Common myeloid progenitor, CD34-positive (primary cell): ENCODE results near the gene P2RX1.
A peak's percentile ranks its signal among the peaks of the same experiment; 100 is the strongest.

ENCODE experiments used
- CTCF ChIA-PET: fragments of 350-600 bp; sonication (Branson Sonifier 250); formaldehyde crosslinking; loops from one replicate; lab custom pipeline; 2021; ENCODE audit warnings: antibody characterized with exemption; lab: Charles Lee
- POLR2A ChIA-PET: fragments of 350-600 bp; sonication (Branson Sonifier 250); formaldehyde crosslinking; loops from one replicate; lab custom pipeline; 2021; ENCODE audit warnings: antibody characterized with exemption; lab: Charles Lee
- DNase-seq, 3 donors: peaks; one replicate each; pipeline versions ENCODE4 v3.0.0 to v3.0.0-alpha.2; 2013
- H3K27ac ChIP-seq, 2 experiments: 1 replicate in 1 of 2; 2 replicates in 1 of 2; pipeline ENCODE4 v1.7.0; 2013; ENCODE audit warnings: inconsistent platforms in 2 of 2, low read length in 2 of 2, mild to moderate bottlenecking in 2 of 2, low read depth in 1 of 2, moderate library complexity in 1 of 2; ENCODE audit not compliant: severe bottlenecking in 2 of 2, insufficient read depth in 1 of 2, poor library complexity in 1 of 2
- H3K27me3 ChIP-seq, 5 experiments: replicated peaks in 2 of 5; 1 replicate in 3 of 5; 2 replicates in 2 of 5; pipeline versions ENCODE4 v1.6.1 to v1.7.0; 2013; ENCODE audit warnings: low read length in 4 of 5, mild to moderate bottlenecking in 2 of 5, moderate library complexity in 2 of 5, inconsistent platforms in 1 of 5; ENCODE audit not compliant: insufficient read depth in 5 of 5, control insufficient read depth in 4 of 5
- H3K36me3 ChIP-seq, 4 experiments: 1 replicate in 2 of 4; 2 replicates in 2 of 4; pipeline versions ENCODE4 v1.6.1 to v1.7.0; 2013; ENCODE audit warnings: low read length in 3 of 4, control low read depth in 1 of 4, mild to moderate bottlenecking in 1 of 4; ENCODE audit not compliant: control insufficient read depth in 4 of 4, insufficient read depth in 4 of 4
- H3K4me1 ChIP-seq, 4 experiments: 1 replicate in 3 of 4; 2 replicates in 1 of 4; pipeline versions ENCODE4 v1.6.1 to v1.7.1; 2013; ENCODE audit warnings: low read length in 3 of 4, mild to moderate bottlenecking in 3 of 4, control low read depth in 1 of 4, inconsistent platforms in 1 of 4, moderate library complexity in 1 of 4; ENCODE audit not compliant: control insufficient read depth in 4 of 4, insufficient read depth in 4 of 4; ENCODE audit errors: control extremely low read depth in 1 of 4
- H3K4me3 ChIP-seq, 7 experiments: 1 replicate in 4 of 7; 2 replicates in 3 of 7; pipeline versions ENCODE4 v1.5.1 to v1.7.0; 2013; ENCODE audit warnings: mild to moderate bottlenecking in 7 of 7, low read length in 6 of 7, moderate library complexity in 6 of 7, inconsistent platforms in 2 of 7, low read depth in 2 of 7, control low read depth in 1 of 7; ENCODE audit not compliant: insufficient read depth in 4 of 7, control insufficient read depth in 1 of 7; ENCODE audit errors: extremely low read depth in 1 of 7
- H3K9me3 ChIP-seq, 5 experiments: 1 replicate in 4 of 5; 2 replicates in 1 of 5; pipeline versions ENCODE4 v1.6.1 to v1.7.1; 2013; ENCODE audit warnings: low read length in 4 of 5, mild to moderate bottlenecking in 2 of 5, inconsistent platforms in 1 of 5, low read depth in 1 of 5, moderate library complexity in 1 of 5; ENCODE audit not compliant: control insufficient read depth in 4 of 5, insufficient read depth in 2 of 5; ENCODE audit errors: control extremely low read depth in 1 of 5
- WGBS: methylation state at CpG from one replicate; pipeline ENCODE4 v1.1.5; 2013; ENCODE audit not compliant: insufficient coverage; 5-methylcytosine and 5-hydroxymethylcytosine counted together

The P2RX1 gene

DNA sequence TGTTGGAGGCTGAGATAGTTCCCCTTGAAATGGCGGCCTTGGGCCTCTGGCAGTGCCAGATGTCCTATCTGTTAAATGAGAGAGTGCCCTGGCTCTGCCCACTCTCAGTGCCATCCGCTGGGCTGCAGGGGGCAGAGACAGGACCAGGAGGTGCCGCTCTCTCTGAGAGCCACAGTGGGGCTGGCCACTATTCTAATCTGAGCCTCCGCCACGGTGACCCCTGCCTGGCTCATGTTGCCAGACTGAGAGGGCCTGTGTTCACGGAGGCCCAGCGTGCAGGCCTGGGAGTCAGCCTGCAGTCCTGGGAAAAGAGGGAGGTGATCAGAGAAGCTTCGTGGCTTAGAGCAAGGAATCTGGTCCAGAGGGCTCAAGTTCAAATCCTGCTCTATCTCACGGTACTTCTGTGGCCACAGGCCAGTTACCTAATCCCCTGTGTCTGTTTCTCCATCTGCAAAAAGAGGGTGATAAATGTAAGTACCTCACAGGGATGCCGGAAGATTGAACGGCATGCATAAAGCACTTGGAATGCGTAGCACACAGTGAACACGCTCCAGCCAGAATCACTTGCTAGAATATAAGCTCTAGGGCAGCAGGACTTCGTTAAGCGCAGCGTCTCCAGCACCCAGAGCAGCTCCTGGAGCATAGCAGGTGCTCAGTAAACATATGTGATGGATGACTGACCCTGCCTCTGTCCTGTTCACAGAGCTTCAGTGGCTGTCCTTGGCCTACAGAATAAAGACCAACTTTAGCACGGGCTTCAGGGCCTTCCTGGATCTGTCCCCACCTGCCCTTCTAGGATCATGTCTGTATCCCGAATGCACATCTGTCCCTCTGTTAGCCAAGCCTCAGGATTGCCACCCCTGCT, 41.7 kb upstream of the P2RX1 start:
- ChIA-PET CTCF (interaction anchor here (0.8 to 1.4 kb wide), 5 partner anchors 22 to 60 kb away, joined by 3 to 5 read pairs (median 3); no protein-coding TSS in a partner anchor), POLR2A (interaction anchor here (0.7 to 1.7 kb wide), 2 partner anchors 7 to 41 kb away, joined by 4 to 8 read pairs; partner anchors contain the start of gene P2RX1)
- no peaks in the 10 kb centered on the region for H3K9me3 ChIP-seq
- 94% methylated on average over 15 of the region's 18 CpGs for WGBS
- H3K4me3 ChIP-seq, result no peak overlapping the region
- H3K4me1 ChIP-seq, result peaks cover 6 to 61% (median 52%) of the 10 kb centered on the region in 4 experiments
- DNase-seq, result no peak
- no peaks in the 10 kb centered on the region for H3K27me3 ChIP-seq
- peaks cover 6 to 69% (median 25%) of the 10 kb centered on the region in 4 experiments for H3K36me3 ChIP-seq
- no peak overlapping the region for H3K27ac ChIP-seq

DNA sequence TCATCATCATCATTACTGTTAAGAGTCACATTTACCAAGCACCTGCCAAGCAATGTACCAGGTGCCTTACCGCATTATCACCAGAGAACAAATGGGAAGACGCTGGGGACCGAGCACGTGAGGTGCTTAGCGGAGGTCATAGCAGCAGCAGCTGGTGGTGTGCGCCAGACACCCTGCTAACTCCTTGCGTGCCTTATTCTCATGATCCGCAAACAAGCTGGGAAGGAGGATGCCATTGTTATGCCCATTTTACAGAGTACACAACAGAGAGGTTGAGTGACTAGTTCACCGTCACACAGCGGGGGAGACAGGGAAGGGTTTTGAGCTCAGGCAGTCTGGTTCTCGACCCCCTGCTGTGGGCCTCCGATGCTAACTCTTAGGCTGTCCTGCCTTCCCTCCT, 40.7 kb upstream of the P2RX1 start:
- 91% methylated on average over 12 of the region's 12 CpGs for WGBS
- H3K4me1 ChIP-seq, result peaks cover 4 to 51% (median 42%) of the 10 kb centered on the region in 4 experiments
- H3K4me3 ChIP-seq, result no peak overlapping the region
- H3K9me3 ChIP-seq, result no peaks in the 10 kb centered on the region
- H3K27me3 ChIP-seq, result no peaks in the 10 kb centered on the region
- DNase-seq, result no peak
- peaks cover 6 to 75% (median 29%) of the 10 kb centered on the region in 4 experiments for H3K36me3 ChIP-seq
- CTCF ChIA-PET, result interaction anchor here (0.7 to 1.4 kb wide), 3 partner anchors 22 to 49 kb away, joined by 3 to 5 read pairs (median 3); no protein-coding TSS in a partner anchor
- no peak overlapping the region for H3K27ac ChIP-seq
- POLR2A ChIA-PET, result interaction anchor here (0.7 to 2.4 kb wide), 5 partner anchors 8 to 99 kb away, joined by 3 to 12 read pairs (median 4); partner anchors contain the start of gene P2RX1

DNA sequence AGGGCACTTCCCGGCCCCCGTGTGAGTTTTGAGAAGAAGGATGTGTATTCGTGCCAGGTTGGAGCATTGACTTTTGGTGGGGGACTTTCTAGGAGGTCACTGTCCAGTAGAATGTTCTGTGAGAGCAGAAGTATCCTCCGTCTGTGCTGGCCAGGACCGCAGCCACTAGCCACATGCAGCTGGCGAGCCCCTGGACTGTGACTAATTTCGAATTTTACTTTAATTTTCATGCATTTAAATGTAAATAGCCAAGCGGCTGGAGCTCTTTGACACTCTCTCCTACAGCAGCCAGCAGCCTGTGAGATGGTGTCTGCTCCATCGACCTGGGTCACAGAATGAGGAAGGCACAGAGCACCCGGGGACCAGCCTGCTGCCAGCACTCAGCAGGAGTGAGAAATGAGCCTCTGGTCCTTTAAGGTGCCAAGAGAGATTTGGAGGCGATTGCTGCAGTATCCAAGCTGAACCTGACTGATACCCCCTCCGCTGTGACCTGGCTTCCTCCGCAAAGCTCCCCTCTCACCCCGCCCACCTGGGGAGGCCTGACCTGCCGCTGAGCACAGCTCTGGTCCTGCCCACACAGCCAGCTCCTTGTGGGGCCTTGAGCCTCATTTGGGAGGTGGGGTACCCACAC, 40.2 kb upstream of the P2RX1 start:
- ChIA-PET POLR2A (interaction anchor here (0.9 to 2.4 kb wide), 4 partner anchors 9 to 100 kb away, joined by 3 to 12 read pairs (median 6); partner anchors contain the start of gene P2RX1), CTCF (interaction anchor here (0.7 to 1.4 kb wide), 3 partner anchors 21 to 50 kb away, joined by 3 to 5 read pairs (median 3); no protein-coding TSS in a partner anchor)
- Histone ChIP-seq H3K9me3 (no peaks in the 10 kb centered on the region), H3K4me1 (peaks cover 4 to 46% (median 37%) of the 10 kb centered on the region in 4 experiments), H3K4me3 (no peak overlapping the region), H3K27ac (no peak overlapping the region), H3K27me3 (no peaks in the 10 kb centered on the region), H3K36me3 (peaks cover 6 to 76% (median 32%) of the 10 kb centered on the region in 4 experiments)
- 78% methylated on average over 12 of the region's 15 CpGs for WGBS
- peak in 1 of 3 donors; percentile 41 for DNase-seq

DNA sequence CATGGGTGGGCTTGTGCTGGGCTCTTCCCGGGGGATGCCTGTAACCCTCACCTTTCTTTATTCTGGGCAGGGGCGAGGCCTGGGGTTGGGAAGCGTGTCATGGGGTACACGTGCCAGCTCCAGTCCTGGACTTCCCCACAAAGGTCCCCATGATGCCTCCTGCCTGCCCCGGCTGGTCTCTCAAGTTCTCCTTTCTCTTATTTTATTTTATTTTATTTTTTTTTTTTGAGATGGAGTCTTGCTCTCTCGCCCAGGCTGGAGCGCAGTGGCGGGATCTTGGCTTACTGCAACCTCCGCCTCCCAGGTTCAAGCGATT, 39.4 kb upstream of the P2RX1 start:
- 97% methylated on average over 5 of the region's 10 CpGs for WGBS
- H3K27ac ChIP-seq, result peak overlapping the region in 1 of 2 experiments; percentile 40
- no peak overlapping the region for H3K4me3 ChIP-seq
- peaks cover 6 to 75% (median 36%) of the 10 kb centered on the region in 4 experiments for H3K36me3 ChIP-seq
- peaks cover 0 to 37% (median 29%) of the 10 kb centered on the region in 4 experiments for H3K4me1 ChIP-seq
- ChIA-PET CTCF (interaction anchor here (0.8 to 1.3 kb wide), 4 partner anchors 10 to 67 kb away, joined by 3 to 4 read pairs (median 3); no protein-coding TSS in a partner anchor), POLR2A (interaction anchor here (0.7 to 2.4 kb wide), 2 partner anchors 14 to 39 kb away, joined by 3 to 12 read pairs; partner anchors contain the start of gene P2RX1)
- DNase-seq, result peak in 2 of 3 donors; percentile 48 to 52
- H3K27me3 ChIP-seq, result no peaks in the 10 kb centered on the region
- no peaks in the 10 kb centered on the region for H3K9me3 ChIP-seq

DNA sequence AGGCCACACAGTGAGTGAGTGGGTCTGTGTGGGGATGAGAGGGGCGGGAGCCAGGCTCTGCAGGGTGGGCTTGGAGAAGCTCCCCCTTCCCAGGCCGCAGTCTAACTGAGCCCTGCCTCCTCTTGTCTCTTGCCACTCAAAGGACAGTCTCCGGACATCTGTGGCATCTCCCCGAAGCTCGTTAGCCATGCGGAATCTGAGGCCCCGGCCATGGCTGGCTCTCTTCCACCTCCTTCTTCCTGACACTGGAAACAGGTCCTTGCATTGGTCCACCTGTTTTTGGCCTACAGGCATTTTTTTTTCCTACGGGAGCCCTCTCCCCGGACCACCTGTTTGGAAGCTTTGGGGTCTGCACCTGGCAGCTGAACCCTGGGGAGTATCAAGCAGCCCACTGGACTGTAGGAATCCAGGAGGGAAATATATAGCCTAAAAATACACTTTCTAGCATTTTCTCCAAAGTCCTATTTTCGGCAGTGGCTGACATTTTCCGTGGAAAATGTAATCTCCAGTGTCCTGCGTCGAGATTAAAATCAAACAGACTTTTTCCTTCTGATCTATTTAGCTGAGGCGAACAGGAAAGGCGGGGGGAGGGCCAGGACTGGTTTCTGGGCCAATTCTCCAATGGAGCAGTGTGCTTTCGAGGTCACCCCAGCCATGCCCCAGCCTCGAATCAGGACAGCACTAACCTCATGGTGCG, 38.9 kb upstream of the P2RX1 start:
- 70% methylated on average over 11 of the region's 18 CpGs for WGBS
- DNase-seq, result no peak
- Histone ChIP-seq H3K27ac (peak overlapping the region in 1 of 2 experiments; percentile 40), H3K36me3 (peaks cover 6 to 75% (median 39%) of the 10 kb centered on the region in 4 experiments), H3K4me3 (no peak overlapping the region), H3K9me3 (no peaks in the 10 kb centered on the region), H3K27me3 (no peaks in the 10 kb centered on the region), H3K4me1 (peaks cover 0 to 32% (median 24%) of the 10 kb centered on the region in 4 experiments)
- POLR2A ChIA-PET, result interaction anchor here (0.7 to 2.4 kb wide), 2 partner anchors 14 to 38 kb away, joined by 3 to 12 read pairs; partner anchors contain the start of gene P2RX1
- CTCF ChIA-PET, result interaction anchor here (0.8 to 1.3 kb wide), 5 partner anchors 11 to 68 kb away, joined by 3 to 4 read pairs (median 3); no protein-coding TSS in a partner anchor

DNA sequence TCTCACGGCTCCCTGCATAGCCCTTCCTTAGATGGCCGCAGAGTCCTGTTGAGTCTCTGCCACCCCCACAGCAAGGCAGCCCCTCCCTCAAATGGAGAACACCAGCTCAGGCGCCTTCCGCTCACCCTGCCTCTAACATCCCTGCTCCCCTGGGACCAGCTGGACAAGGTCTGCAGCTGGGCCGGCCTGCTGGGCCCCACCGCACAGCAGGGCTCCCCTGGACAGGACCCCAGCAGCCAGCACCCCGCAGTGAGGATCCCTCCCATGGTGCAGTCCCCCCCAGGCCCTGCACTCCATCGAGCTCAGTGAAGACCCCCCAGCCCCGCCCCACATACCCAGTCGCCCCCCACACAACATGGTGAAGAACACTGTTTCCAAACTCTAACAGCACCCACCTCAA, 37.8 kb upstream of the P2RX1 start:
- H3K36me3 ChIP-seq, result peaks cover 10 to 73% (median 46%) of the 10 kb centered on the region in 4 experiments
- H3K4me3 ChIP-seq, result no peak overlapping the region
- ChIA-PET CTCF (interaction anchor here (1.3 to 2.0 kb wide), 4 partner anchors 8 to 50 kb away, joined by 3 to 5 read pairs (median 4); no protein-coding TSS in a partner anchor), POLR2A (interaction anchor here (0.6 kb wide), 1 partner anchor 38 kb away, joined by 3 read pairs; the partner anchor contains the start of gene P2RX1)
- H3K9me3 ChIP-seq, result no peaks in the 10 kb centered on the region
- no peaks in the 10 kb centered on the region for H3K27me3 ChIP-seq
- WGBS, result 91% methylated on average over 5 of the region's 10 CpGs
- DNase-seq, result no peak
- peaks cover 0 to 22% (median 14%) of the 10 kb centered on the region in 4 experiments for H3K4me1 ChIP-seq
- H3K27ac ChIP-seq, result peak overlapping the region in 1 of 2 experiments; percentile 25
